ENCODE measurements around the gene CORO1C.

Gene CORO1C

DNA sequence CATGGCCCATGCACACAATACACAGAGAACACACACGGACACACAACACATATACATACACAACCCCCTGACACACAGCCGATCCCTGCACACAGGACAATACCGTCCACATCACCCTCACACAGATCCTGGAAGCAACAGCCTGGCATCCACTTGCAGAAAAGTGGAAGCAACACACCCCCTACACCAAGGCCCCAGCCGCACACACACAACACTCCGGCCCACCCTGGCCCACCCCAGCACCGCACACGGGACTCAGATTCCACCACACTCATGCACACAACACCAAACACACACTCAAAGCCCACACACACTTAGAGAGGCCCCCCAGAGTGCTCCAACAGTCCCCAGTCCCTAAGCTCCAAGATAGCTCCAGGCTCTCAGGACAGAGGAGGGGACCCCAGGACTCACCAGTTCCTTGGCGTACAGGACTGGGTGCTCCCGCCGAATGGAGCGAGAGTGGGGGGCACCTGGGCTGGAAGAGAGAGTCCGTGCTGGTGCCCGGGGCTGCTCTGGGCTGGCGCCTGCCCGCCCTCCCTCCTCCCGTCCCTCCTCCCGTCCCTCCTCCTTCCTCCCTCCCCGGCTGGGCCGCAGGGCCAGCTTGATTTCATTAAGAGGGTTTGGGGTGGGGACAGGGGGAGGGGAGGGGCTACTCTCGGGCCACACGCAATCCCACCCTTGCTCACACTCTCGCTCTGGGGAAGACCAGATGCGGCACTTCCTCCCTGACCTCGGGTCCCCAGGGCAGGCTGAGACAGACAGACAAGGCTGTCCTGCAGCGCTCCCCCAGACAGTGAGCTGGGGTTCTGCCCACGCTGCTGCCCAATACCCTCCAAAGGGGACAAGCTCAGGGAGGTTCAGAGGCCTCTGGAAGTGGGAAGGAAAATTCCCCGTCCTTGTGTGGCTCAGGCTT, 133.5 kb downstream of the CORO1C start, which contains the start of gene TMEM119:
Gene TMEM119 (minus strand): TSS at position 526 of the 913 bp plus-strand sequence. CDS start 5,701 bp downstream, outside the sequence.
- no peak within 1 kb of the TSS for H3K4me3 ChIP-seq (ENCODE audit: low read depth, low read length)
- TF ChIP-seq, protein P1, sequence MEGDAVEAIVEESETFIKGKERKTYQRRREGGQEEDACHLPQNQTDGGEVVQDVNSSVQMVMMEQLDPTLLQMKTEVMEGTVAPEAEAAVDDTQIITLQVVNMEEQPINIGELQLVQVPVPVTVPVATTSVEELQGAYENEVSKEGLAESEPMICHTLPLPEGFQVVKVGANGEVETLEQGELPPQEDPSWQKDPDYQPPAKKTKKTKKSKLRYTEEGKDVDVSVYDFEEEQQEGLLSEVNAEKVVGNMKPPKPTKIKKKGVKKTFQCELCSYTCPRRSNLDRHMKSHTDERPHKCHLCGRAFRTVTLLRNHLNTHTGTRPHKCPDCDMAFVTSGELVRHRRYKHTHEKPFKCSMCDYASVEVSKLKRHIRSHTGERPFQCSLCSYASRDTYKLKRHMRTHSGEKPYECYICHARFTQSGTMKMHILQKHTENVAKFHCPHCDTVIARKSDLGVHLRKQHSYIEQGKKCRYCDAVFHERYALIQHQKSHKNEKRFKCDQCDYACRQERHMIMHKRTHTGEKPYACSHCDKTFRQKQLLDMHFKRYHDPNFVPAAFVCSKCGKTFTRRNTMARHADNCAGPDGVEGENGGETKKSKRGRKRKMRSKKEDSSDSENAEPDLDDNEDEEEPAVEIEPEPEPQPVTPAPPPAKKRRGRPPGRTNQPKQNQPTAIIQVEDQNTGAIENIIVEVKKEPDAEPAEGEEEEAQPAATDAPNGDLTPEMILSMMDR (IDR thresholded peaks at IDR 0.05; ENCODE audit: low read depth, low read length, missing control alignments) = no peak
- no peak for DNase-seq (ENCODE audit: low read depth)

DNA sequence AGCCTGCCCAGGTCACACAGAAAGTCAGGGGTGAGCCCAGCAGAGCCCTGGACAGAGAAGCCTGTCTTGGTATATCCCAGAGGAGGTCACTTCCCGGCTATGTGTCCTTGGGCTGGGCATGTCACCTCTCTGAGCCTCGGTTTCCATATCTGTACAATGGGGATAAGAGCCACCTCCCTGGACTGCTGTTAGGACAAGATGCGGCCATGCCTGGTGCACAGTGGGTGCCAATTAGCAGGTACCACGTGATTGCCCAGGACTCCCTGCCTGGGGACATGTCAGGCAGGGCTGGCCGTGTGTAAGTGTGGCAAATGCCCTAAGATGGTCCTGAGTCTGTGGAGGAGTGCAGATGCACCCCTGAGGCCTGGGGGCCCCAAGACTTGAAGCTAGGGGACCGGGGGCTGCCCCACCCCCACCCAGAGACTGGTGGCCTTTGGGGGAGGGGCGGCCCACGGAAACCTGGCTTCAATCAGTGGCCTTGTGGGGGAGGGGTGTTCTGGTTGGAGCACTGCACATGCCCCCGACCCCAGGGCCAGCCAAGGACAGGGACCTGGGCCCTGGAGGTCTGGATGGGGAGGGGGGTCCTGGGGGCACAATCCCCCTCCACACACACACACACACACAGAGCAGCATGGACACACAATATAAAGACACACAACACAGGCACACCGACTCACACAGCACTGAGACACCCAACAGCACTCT, 134.3 kb downstream of the CORO1C start:
- no peak overlapping the region for H3K4me3 ChIP-seq (ENCODE audit: low read depth, low read length)
- TF ChIP-seq, protein P1 (IDR thresholded peaks at IDR 0.05; ENCODE audit: low read depth, low read length, missing control alignments) = no peak
- DNase-seq (ENCODE audit: low read depth) = no peak

DNA sequence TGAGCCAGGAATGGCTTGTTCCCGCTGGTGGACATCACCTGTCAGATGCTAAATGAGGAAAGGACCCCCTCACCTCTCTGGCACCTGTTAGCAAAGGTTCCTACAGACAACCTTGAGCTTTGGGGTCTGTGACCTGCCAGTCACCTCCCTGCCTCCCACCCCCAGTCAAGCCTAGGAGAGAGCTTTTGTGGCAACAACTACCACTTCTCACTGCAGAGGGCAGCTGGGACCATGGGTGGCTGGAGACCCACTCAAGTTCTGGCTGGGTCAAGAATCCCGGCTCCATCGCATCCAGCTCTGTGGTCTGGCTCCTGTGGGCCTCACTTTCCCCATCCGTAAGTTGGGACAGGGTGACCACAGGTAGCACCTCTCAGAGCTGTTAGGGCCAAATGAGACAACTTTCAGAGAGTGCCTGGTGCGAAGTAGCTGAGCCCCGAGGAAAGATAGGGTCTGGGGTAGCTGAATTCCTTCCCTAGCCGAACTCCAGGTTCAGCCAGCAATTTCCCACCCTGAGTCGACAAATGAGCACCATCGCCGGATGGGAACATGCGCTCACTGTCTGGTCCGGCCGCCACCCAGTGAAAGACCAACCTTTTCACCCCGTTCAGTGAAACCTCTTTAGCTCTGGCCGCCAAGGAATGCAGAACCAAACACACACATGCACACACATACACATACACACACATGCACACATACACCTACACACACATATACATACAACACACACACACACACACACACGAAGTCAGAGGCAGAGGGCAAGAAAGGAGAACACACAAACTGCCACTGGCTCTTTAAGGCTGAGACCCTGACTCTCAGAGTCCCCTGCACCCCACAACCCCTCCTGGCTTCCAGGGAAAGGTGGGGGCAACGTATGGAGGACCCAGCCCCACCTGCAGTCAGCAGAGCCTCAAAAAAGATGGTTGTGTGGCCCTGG, 135.3 kb downstream of the CORO1C start:
- DNase-seq (ENCODE audit: low read depth) = no peak
- H3K4me3 ChIP-seq (ENCODE audit: low read depth, low read length) = no peak overlapping the region
- TF ChIP-seq, protein P1 (IDR thresholded peaks at IDR 0.05; ENCODE audit: low read depth, low read length, missing control alignments) = no peak
